Stimulated activated CD8-positive, alpha-beta memory T cell treated with anti-CD3 and anti-CD28 coated beads, Interleukin-15, amount 100 ng/mL, for 48 hours (primary cell): Measurements from ENCODE around the gene SLX4IP.

Source experiments
- DNase-seq, 2 donors: peaks; one replicate each; pipeline ENCODE4 v3.0.0-alpha.2; 2020; ENCODE audit warnings: low read depth in 2 of 2

Gene SLX4IP

GRCh38 chr20:10550204-10551118 is 115.4 kb downstream of the SLX4IP start:
- DNase-seq: peak in 1 of 2 donors; percentile 5

DNA sequence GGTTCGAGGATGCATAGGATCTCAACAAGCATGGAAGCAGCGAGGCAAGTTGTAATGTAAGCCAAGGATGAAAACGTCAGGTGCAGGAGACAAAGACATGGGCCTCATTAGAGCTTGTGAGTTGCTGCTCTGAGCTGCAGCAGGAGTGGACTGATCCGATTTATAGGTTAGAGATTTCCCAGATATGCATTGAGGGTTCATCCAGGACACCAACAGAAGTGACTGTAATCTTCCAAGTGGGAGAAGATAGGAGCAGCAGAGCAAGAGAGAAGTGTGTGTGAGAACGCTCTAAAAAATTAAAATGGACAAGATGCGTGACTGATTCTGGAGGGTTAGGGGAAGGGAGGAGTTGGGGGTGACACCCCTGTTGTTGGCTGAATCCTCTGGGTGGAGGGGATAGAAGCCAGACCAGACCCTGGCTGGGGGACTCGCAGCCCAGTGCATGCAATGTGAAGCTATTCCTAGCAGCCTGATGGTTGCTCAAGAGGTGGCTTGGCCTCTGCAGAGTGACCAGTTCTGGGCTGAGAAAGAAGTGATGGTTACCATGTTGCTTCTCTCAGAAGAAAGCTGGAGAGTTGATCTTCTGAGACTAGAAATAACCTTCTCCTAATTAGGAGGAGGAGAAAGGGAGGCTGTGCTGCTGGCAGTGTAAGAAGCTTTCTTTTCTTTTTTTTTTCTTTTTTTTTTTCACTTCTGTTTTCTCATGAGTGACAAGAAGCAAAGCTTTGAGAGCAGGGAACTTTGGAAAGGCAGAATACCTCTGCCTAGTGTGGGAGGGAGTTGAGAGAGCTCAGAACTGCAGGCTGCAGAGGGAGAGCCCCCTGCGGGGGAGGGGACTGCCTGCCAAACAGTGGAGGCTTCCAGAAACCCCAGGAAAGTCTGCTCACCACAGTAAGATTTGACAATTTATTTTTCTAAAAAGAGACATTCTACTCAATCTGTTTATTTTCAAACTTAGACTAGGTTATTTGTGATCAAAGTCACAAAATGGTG is 116.9 kb downstream of the SLX4IP start:
- DNase-seq: no peak

DNA sequence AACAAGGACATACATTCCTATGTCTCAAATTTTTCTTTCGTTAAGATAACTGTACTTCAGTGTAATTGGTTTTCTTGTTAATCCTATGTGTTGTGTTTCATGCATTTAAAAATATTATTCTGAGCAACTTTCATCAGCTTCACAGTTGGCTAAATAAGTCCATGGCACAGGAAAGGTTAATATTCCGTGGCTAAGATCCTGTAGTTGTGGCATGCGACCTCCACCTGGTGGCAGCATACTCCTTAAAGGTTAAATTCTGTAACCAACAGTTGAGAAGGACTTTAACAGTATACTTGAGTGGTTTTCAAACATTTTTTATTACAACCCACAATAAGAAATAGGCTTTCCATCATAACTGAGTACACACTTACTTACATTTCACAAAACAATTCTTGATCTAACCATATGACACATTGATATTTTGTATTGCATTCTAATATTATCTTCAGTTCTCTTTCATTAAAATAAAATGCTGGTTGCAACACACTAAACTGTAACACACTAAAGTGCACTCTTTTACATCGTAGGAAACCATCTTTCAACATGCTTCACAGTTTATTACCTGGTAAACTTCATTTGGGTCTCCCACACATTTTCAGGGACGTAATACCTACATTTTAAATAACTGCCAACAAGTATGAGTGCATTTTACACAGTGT is 118.3 kb downstream of the SLX4IP start:
- DNase-seq: peak in 1 of 2 donors; percentile 27

- DNase-seq: no peak
Measured at GRCh38 chr20:10554285-10554684, 119.2 kb downstream of the SLX4IP start.

- no peak for DNase-seq
Measured at GRCh38 chr20:10555393-10555792, 120.3 kb downstream of the SLX4IP start.

DNA sequence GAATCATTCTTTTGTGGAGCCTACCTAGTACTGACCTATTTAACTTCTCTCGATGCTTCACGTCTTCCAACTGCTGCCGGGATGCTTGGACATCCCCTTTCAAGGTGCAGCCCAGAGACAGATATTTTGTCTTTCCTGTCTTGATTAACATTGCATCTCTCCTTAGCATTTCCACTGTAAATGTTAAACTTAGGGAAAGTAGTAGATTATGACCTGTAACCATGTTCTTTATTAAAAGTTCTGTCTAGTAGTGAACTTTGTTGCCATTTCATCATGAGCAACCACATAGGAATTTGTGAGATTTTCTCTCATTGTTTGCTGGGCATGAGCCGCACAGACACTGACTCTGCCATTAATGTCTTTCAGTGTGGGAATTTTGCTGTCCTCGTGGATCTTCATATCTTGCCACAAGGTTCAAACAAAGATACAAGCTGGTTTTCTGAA is 120.8 kb downstream of the SLX4IP start:
- DNase-seq: no peak

GRCh38 chr20:10556519-10557083 is 121.5 kb downstream of the SLX4IP start:
- DNase-seq: no peak

DNA sequence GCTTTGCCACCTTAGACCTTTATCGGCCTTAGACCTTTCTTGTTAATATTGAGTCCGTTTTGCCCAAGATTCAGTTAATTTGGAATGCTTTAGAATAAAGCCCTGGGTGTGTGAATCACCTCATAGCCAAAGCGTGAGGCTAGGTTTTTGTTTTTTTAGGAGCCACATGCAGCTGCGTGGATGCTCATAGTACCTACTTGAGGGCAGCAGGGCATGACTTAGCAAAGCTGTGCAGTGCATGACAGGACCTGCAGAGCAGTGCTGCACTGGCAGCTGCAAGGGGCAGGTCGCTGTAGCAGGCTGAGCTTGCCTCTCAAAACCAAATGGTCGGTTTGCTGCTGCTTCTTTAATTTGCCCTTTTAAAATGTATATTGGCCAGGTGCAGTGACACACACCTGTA is 122.6 kb downstream of the SLX4IP start:
- no peak for DNase-seq

GRCh38 chr20:10558635-10559187 is 123.6 kb downstream of the SLX4IP start:
- DNase-seq: peak; percentile 32 to 42

DNA sequence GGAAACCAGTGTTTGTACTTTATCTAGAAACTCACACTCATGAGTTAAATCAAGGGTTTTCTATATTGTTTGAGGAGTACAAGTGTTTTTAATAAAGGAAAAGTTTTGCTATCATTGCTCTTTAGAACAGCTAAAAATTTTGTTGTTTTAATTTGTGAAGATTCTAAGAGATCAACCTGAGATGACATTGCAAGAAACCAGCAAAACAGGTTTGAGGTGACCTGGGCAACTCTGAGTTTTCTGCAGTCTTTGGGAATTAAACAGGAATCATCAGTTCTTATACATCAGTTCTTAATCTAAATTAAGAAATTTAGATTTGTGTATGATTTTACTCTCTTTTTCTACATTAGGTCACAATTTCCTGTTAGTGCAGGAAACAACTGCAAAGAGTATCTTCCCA is 124.2 kb downstream of the SLX4IP start:
- DNase-seq: no peak

- DNase-seq: no peak
Measured at GRCh38 chr20:10560686-10561085, 125.6 kb downstream of the SLX4IP start.

GRCh38 chr20:10561302-10561701 is 126.2 kb downstream of the SLX4IP start:
- DNase-seq: no peak

DNA sequence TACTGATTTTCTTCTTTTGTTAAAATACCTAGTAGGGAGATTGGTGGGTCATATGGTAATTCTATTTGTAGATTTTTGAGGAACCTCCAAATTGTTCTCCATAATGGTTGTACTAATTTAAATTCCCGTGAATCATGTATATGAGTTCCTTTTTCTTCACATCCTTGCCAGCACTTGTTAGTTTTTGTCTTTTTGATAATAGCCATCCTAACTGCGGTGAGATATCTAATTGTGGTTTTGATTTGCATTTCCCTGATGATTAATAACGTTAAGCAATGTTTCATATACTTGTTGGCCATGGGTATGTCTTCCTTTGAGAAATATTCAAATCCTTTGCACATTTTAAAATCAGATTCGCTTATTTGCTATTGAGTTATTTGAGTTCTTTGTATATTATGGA is 127.8 kb downstream of the SLX4IP start:
- no peak for DNase-seq

GRCh38 chr20:10563935-10564492 is 128.9 kb downstream of the SLX4IP start:
- no peak for DNase-seq

GRCh38 chr20:10565191-10565921 is 130.3 kb downstream of the SLX4IP start:
- no peak for DNase-seq

DNA sequence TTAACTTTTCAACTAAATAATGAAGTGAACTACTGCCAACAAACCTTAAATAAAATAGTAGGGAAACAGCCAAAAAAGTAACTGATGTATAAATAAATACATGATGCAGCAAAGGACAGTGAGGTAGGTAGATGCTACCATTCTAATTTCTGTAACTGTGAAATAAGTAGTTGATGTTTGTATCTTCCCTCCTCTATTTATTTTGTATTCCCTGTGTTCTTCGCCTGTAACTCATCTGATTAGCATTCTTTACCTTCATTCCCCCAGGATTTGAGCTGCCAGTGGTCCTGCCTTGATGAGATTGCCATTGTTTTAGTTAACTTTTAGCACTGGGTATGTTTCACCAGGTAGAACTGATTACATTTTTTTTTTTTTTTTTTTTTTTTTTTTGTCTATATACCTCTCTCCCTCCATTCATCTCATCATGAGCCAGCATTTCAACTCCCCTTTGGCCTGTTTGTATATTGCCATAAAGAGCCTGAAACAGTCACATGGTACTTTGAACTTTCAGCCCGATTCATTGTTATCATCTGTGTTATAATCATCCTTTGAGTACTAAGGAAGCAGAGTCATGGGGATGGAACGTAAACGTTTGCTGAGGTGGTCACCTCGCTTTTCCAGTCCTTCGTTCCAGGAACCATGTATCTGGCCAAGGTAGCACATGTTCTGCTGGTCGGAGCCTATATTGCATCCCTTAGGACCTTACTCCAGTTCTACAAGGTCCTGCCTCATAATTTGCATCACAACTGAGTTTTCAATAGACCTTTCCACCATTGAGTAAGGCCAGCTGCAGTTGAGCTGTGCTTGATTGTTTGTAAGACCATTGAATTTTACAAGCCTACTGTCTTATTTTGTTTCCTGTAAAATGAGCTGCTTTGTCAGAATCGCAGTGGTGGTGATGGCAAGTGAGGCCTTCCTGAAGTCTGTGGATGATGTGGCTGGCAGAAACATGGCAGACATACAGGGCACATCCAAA is 131.1 kb downstream of the SLX4IP start:
- DNase-seq: no peak

GRCh38 chr20:10568032-10568431 is 132.9 kb downstream of the SLX4IP start:
- no peak for DNase-seq

- DNase-seq: no peak
Measured at GRCh38 chr20:10571313-10571815, 136.3 kb downstream of the SLX4IP start.

GRCh38 chr20:10572853-10573252 is 137.7 kb downstream of the SLX4IP start:
- no peak for DNase-seq
